Measurements from ENCODE around the gene CLEC14A.

- TF ChIP-seq POLR2AphosphoS5 (IDR thresholded peaks at IDR 0.05; ENCODE audit: insufficient read depth in 1 of 2, low read depth in 1 of 2) (no peak), CTCF (IDR thresholded peaks at IDR 0.05) (no peak)
Measured at GRCh38 chr14:38207736-38208617, 47.9 kb downstream of the CLEC14A start, which contains the start of gene SSTR1.

Data from vagina (tissue), 2 donors.